GM13977 (cell line): ENCODE measurements around the gene TAF8.
A peak's percentile ranks its signal among the peaks of the same experiment; 100 is the strongest.

Experiments
- DNase-seq: peaks from one replicate; pipeline ENCODE4 v3.0.0; 2012; ENCODE audit warnings: low spot score
- in situ Hi-C: fragments of 300-500 bp; cut with MboI; formaldehyde crosslinking; loops from one replicate; pipeline ENCODE4 v1.12.0; 2022; ENCODE audit warnings: low sequenced_read_pairs, low pct_unique_long_range_greater_than_20kb, mixed read lengths, inconsistent platforms; ENCODE audit not compliant: unreplicated experiment
- TF ChIP-seq, protein P1 (sequence below): IDR thresholded peaks from 2 replicates; pipeline ENCODE4 v1.5.1; 2012; ENCODE audit warnings: mild to moderate bottlenecking, control low read depth; ENCODE audit not compliant: insufficient read depth; ENCODE audit errors: extremely low read depth, missing control alignments

Gene TAF8

GRCh38 chr6:42041481-42042053 is 8.8 kb upstream of the TAF8 start:
- in situ Hi-C loops = loop anchor here (10.0 kb wide), 3 partner anchors 117 to 257 kb away; partner anchors contain the start of genes BYSL, MED20, PRICKLE4 and TOMM6
- TF ChIP-seq, protein P1, sequence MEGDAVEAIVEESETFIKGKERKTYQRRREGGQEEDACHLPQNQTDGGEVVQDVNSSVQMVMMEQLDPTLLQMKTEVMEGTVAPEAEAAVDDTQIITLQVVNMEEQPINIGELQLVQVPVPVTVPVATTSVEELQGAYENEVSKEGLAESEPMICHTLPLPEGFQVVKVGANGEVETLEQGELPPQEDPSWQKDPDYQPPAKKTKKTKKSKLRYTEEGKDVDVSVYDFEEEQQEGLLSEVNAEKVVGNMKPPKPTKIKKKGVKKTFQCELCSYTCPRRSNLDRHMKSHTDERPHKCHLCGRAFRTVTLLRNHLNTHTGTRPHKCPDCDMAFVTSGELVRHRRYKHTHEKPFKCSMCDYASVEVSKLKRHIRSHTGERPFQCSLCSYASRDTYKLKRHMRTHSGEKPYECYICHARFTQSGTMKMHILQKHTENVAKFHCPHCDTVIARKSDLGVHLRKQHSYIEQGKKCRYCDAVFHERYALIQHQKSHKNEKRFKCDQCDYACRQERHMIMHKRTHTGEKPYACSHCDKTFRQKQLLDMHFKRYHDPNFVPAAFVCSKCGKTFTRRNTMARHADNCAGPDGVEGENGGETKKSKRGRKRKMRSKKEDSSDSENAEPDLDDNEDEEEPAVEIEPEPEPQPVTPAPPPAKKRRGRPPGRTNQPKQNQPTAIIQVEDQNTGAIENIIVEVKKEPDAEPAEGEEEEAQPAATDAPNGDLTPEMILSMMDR = no peak
- no peak for DNase-seq

- TF ChIP-seq, protein P1 = no peak
- in situ Hi-C loops = loop anchor here (10.0 kb wide), 3 partner anchors 117 to 257 kb away; partner anchors contain the start of genes BYSL, MED20, PRICKLE4 and TOMM6
- DNase-seq = no peak
These were observed 8.2 kb upstream of the TAF8 start for GRCh38 chr6:42042108-42042507.

DNA sequence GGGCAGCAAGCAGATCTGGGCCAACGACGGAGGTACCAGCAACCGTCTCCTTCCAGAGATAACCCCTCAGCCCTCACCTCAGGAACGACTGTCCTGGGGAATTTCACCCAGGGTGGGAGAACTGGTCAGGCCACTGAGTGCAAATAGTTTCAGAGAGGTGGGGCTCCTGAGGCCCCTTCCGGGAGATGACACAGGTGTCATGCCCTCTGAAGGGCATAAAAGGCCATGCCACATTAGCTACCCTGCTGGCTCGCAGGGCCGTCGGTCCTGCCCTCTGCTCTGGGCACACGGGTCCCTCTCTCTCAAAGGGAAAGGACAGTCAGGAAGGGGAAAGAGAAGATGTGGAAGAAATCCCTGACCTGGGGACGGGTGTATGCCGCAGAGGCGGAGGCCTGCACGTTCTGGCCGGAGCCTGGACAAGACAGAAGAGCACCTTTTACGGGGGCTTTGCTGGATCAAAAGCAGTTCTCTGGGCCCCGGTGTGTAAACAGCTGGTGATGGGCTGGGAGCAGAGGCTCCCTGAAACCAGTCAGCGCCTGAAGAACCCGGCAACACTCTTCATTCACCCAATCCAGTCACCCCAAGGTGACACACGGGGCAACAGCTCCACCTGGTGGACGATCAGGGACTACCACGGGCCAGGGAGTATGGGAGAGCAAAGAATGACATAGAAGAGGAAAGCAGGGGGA is 6.4 kb upstream of the TAF8 start:
- in situ Hi-C loops = loop anchor here (10.0 kb wide), 3 partner anchors 119 to 259 kb away; partner anchors contain the start of genes BYSL, MED20, PRICKLE4 and TOMM6
- DNase-seq = peak; percentile 84
- TF ChIP-seq, protein P1 = peak; percentile 91

- TF ChIP-seq, protein P1 = no peak
- DNase-seq = no peak
- in situ Hi-C loops = loop anchor here (10.0 kb wide), 3 partner anchors 121 to 261 kb away; partner anchors contain the start of genes BYSL, MED20, PRICKLE4 and TOMM6
These were observed 4.5 kb upstream of the TAF8 start for GRCh38 chr6:42045538-42046460.

DNA sequence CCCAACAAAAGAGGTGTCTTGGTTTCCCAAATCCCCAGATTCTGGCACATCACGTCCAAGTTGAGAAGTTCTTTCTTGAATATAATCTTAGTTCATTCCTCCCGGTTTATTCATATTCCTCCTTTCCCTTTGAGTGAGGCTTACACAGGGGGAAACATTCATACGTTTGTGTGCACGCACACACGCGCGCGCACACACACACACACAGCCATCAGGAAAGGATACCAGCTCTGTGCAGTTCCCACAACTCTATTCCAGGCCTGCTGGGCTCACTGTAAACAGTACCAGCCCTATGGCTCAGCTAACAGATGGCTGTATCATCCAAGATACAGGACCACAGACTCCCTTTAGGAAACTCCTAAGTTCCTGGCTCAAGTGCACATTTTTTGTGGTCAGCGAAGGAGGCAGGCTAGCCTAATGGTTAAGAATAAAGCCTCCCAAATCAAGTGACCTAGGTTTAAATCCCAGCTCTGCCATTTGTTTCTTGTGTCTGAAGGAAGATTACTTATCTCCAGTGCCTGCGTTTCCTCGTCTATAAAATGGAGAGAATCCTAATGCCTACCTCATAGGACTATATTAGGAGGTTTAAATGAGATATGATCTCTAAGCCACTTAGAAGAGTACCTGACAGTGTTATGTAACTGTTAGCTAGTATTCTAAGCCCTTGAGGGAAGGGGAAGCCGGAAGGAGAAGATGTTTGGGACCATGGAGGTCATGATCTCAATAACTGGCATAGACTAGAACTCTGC is 3.7 kb upstream of the TAF8 start:
- TF ChIP-seq, protein P1 = no peak
- in situ Hi-C loops = loop anchor here (10.0 kb wide), 3 partner anchors 122 to 262 kb away; partner anchors contain the start of genes BYSL, MED20, PRICKLE4 and TOMM6
- DNase-seq = no peak
